IPS-18c (cell line): Measurements from ENCODE around the gene CHKB.

Experiments used
- H3K4me3 ChIP-seq: 2 replicates; pipeline ENCODE4 v1.7.0; 2013; ENCODE audit warnings: low read depth, mild to moderate bottlenecking, low read length, moderate library complexity; ENCODE audit not compliant: insufficient read depth
- H3K9me3 ChIP-seq: one replicate; pipeline ENCODE4 v1.6.1; 2013; ENCODE audit warnings: mild to moderate bottlenecking, low read length, moderate library complexity; ENCODE audit not compliant: control insufficient read depth, insufficient read depth

The CHKB gene

GRCh38 chr22:50581950-50582492 lies 628 bp downstream of the CHKB start:
- Histone ChIP-seq H3K4me3 (peak overlapping the region; percentile 74), H3K9me3 (no peaks in the 10 kb centered on the region)

GRCh38 chr22:50581031-50581949 lies 1.4 kb downstream of the CHKB start:
- Histone ChIP-seq H3K4me3 (peak overlapping the region; percentile 74), H3K9me3 (no peaks in the 10 kb centered on the region)

GRCh38 chr22:50579752-50580151 lies 2.9 kb downstream of the CHKB start:
- no peak overlapping the region for H3K4me3 ChIP-seq
- no peaks in the 10 kb centered on the region for H3K9me3 ChIP-seq

- no peak overlapping the region for H3K4me3 ChIP-seq
Measured at GRCh38 chr22:50578776-50579310, 3.8 kb downstream of the CHKB start.

GRCh38 chr22:50577987-50578775 lies 4.5 kb downstream of the CHKB start, which contains the start of gene CPT1B:
TSS of gene CPT1B (minus strand) at chr22:50578427. CDS start at chr22:50577915, 512 bp downstream.
- Histone ChIP-seq H3K4me3 (no peak within 1 kb of the TSS), H3K9me3 (peaks cover 2% of the 10 kb centered on the region)

More at GRCh38 chr22:50578776-50579310, 3.8 kb downstream of the CHKB start:
- H3K9me3 ChIP-seq: peaks cover 2% of the 10 kb centered on the region

- peaks cover 2% of the 10 kb centered on the region for H3K9me3 ChIP-seq
- H3K4me3 ChIP-seq: no peak overlapping the region
Measured at GRCh38 chr22:50577697-50577986, 5.0 kb downstream of the CHKB start.

- Histone ChIP-seq H3K4me3 (no peak overlapping the region), H3K9me3 (peaks cover 2% of the 10 kb centered on the region)
Measured at GRCh38 chr22:50576806-50577696, 5.6 kb downstream of the CHKB start.

- peaks cover 2% of the 10 kb centered on the region for H3K9me3 ChIP-seq
- H3K4me3 ChIP-seq: no peak overlapping the region
Measured at GRCh38 chr22:50576070-50576469, 6.6 kb downstream of the CHKB start.

GRCh38 chr22:50575426-50575941 lies 7.2 kb downstream of the CHKB start:
- H3K4me3 ChIP-seq: no peak overlapping the region
- H3K9me3 ChIP-seq: peaks cover 2% of the 10 kb centered on the region

GRCh38 chr22:50574383-50574755 lies 8.3 kb downstream of the CHKB start:
- H3K9me3 ChIP-seq: peaks cover 2% of the 10 kb centered on the region

GRCh38 chr22:50573491-50574382 lies 8.9 kb downstream of the CHKB start:
- Histone ChIP-seq H3K4me3 (no peak overlapping the region), H3K9me3 (peaks cover 2% of the 10 kb centered on the region)

More at GRCh38 chr22:50574383-50574755, 8.3 kb downstream of the CHKB start:
- H3K4me3 ChIP-seq: no peak overlapping the region

- H3K4me3 ChIP-seq: no peak overlapping the region
Measured at GRCh38 chr22:50572965-50573364, 9.7 kb downstream of the CHKB start.

GRCh38 chr22:50571264-50572175 lies 11.1 kb downstream of the CHKB start:
- Histone ChIP-seq H3K9me3 (peaks cover 2% of the 10 kb centered on the region), H3K4me3 (no peak overlapping the region)

More at GRCh38 chr22:50572965-50573364, 9.7 kb downstream of the CHKB start:
- H3K9me3 ChIP-seq: peaks cover 2% of the 10 kb centered on the region

- H3K4me3 ChIP-seq: no peak overlapping the region
- H3K9me3 ChIP-seq: peaks cover 2% of the 10 kb centered on the region
Measured at GRCh38 chr22:50570861-50571260, 11.8 kb downstream of the CHKB start.
